Adipocyte (in vitro differentiated cells): ENCODE data around the gene MRPL11.
"Not testable (repeated sequence)": the region's sequence is repeated elsewhere in the genome, so short reads cannot be mapped to it uniquely, and the experiment has no call there.

Experiments
- DNase-seq: peaks from one replicate; pipeline ENCODE4 v3.0.0-alpha.2; 2015; ENCODE audit warnings: low read depth
- H3K27me3 ChIP-seq: replicated peaks from 2 replicates; pipeline ENCODE4 v1.7.0; 2013; ENCODE audit warnings: mild to moderate bottlenecking, low read length, moderate library complexity; ENCODE audit not compliant: control insufficient read depth, insufficient read depth
- H3K36me3 ChIP-seq: 2 replicates; pipeline ENCODE4 v1.7.0; 2013; ENCODE audit warnings: low read length, mild to moderate bottlenecking, moderate library complexity; ENCODE audit not compliant: control insufficient read depth, insufficient read depth, severe bottlenecking
- H3K4me1 ChIP-seq: 2 replicates; pipeline ENCODE4 v1.7.0; 2013; ENCODE audit warnings: mild to moderate bottlenecking, low read length, moderate library complexity; ENCODE audit not compliant: control insufficient read depth, insufficient read depth
- H3K4me3 ChIP-seq: 2 replicates; pipeline ENCODE4 v1.7.0; 2013; ENCODE audit warnings: mild to moderate bottlenecking, low read length, moderate library complexity
- H3K9ac ChIP-seq: 2 replicates; pipeline ENCODE4 v1.7.0; 2013; ENCODE audit warnings: mild to moderate bottlenecking, low read length, moderate library complexity
- H3K9me3 ChIP-seq: 2 replicates; pipeline ENCODE4 v1.7.0; 2013; ENCODE audit warnings: mild to moderate bottlenecking, low read length, moderate library complexity; ENCODE audit not compliant: control insufficient read depth

Gene MRPL11

DNA sequence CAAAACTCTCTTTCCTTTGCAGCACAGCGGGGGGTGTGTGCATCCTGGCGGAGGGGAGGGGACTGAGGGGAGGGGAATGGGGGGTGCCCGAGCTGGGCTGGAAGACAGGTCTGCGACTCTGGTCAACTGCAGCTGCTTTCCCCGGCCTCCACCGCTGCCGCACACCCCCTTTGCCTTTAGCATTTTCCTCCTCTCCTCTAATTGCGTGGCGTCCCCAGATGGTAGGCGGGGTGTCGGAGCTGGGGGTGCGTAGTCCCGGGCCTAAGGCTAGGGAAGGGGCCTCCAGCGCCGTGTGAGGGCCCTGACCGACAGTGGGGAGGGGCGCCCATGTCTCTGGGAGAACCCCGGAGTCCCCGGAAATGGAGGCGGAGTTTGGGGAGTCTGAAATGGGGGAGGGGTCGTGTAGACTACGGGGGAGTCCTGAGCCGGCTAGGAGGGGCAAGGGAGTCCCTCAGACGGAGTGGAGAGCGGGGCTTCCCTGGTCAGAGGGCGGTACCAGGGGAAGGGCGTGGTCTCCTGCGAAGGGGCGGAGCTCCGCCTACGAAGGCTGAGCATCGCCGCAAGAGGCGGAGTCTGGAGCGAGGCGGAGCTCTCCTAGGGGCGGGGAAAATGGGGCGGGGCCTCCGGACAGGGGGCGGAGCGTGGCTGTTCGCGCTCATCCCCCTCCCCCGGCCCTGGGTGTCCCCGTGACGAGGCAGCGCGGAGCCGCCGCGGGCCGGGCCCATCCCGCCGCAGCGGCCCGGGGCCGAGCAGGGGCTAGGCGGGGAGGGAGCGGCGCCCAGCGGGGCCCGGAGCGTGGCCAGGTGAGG is 27.8 kb upstream of the MRPL11 start, which contains the start of gene PELI3:
TSS of gene PELI3 (plus strand) at position 681 of the 809 bp plus-strand sequence. CDS start 1,224 bp downstream, outside the sequence.
- DNase-seq = peak; percentile 98
- H3K9me3 ChIP-seq = no peaks in the 10 kb centered on the region
- no peaks in the 10 kb centered on the region for H3K27me3 ChIP-seq
- H3K4me1 ChIP-seq = peaks cover 9% of the 10 kb centered on the region
- peak within 1 kb of the TSS; percentile 85 for H3K4me3 ChIP-seq
- H3K9ac ChIP-seq = peak within 1 kb of the TSS; percentile 84
- H3K36me3 ChIP-seq = no peaks in the 10 kb centered on the region

GRCh38 chr11:66465373-66466224 is 27.0 kb upstream of the MRPL11 start:
- Histone ChIP-seq H3K4me3 (peak overlapping the region; percentile 85), H3K9me3 (no peaks in the 10 kb centered on the region)

DNA sequence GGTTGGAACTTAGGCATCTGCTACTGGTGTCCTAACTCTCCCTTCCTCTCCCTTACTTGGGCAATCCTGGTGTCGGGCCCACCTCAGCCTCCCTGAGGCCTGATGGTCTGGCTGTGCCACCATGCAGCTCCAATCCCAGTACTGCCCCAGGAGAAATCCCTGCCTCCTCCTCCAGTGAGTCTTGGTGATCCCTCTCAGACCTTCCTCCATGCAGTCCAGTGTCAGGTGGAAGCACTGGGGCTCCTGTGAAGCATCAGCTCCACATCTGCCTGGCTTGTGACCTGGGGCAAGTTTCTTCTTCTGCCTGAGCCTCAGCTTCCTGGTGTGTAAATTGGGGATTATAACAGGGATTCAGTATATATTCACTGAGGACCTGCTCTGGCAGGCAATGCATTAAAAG is 26.3 kb upstream of the MRPL11 start:
- no peak overlapping the region for H3K4me3 ChIP-seq

More at GRCh38 chr11:66465373-66466224, 27.0 kb upstream of the MRPL11 start:
- Histone ChIP-seq H3K27me3 (no peaks in the 10 kb centered on the region), H3K36me3 (no peaks in the 10 kb centered on the region), H3K9ac (peak overlapping the region; percentile 84), H3K4me1 (peaks cover 9% of the 10 kb centered on the region)
- no peak for DNase-seq

GRCh38 chr11:66464116-66464515 is 25.5 kb upstream of the MRPL11 start:
- not testable (repeated sequence) for H3K27me3 ChIP-seq, H3K9ac ChIP-seq, DNase-seq, H3K36me3 ChIP-seq, H3K4me3 ChIP-seq, H3K9me3 ChIP-seq
- H3K4me1 ChIP-seq = peaks cover 12% of the 10 kb centered on the region

More for the DNA sequence above, 26.3 kb upstream of the MRPL11 start:
- no peaks in the 10 kb centered on the region for H3K9me3 ChIP-seq
- no peaks in the 10 kb centered on the region for H3K36me3 ChIP-seq
- no peaks in the 10 kb centered on the region for H3K27me3 ChIP-seq
- peaks cover 9% of the 10 kb centered on the region for H3K4me1 ChIP-seq
- no peak for DNase-seq
- H3K9ac ChIP-seq = no peak overlapping the region

GRCh38 chr11:66462911-66463310 is 24.3 kb upstream of the MRPL11 start:
- Histone ChIP-seq H3K9me3 (no peaks in the 10 kb centered on the region), H3K4me1 (peaks cover 16% of the 10 kb centered on the region), H3K9ac (no peak overlapping the region), H3K36me3 (no peaks in the 10 kb centered on the region), H3K27me3 (no peaks in the 10 kb centered on the region), H3K4me3 (no peak overlapping the region)
- no peak for DNase-seq

DNA sequence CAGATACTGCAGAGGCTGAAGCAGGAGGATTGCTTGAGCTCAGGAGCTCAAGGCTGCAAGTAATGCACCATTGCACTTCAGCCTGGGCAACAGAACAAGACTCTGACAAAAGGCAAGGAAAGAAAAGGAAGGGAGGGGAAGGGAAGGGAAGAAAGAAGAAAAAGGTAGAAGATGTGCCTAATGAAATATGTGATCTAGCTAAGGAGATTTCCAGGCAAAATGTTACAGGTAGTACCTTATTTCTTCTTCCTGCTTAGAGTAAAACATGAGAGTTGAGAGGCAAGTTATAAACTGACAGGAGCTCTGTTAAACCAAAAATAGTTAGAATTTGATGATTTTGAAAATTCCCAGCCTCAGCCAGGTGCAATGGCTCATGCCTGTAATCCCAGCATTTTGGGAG is 23.4 kb upstream of the MRPL11 start:
- Histone ChIP-seq H3K27me3 (no peaks in the 10 kb centered on the region), H3K4me1 (peaks cover 10% of the 10 kb centered on the region), H3K9ac (no peak overlapping the region), H3K36me3 (no peaks in the 10 kb centered on the region), H3K4me3 (no peak overlapping the region), H3K9me3 (no peaks in the 10 kb centered on the region)
- no peak for DNase-seq

DNA sequence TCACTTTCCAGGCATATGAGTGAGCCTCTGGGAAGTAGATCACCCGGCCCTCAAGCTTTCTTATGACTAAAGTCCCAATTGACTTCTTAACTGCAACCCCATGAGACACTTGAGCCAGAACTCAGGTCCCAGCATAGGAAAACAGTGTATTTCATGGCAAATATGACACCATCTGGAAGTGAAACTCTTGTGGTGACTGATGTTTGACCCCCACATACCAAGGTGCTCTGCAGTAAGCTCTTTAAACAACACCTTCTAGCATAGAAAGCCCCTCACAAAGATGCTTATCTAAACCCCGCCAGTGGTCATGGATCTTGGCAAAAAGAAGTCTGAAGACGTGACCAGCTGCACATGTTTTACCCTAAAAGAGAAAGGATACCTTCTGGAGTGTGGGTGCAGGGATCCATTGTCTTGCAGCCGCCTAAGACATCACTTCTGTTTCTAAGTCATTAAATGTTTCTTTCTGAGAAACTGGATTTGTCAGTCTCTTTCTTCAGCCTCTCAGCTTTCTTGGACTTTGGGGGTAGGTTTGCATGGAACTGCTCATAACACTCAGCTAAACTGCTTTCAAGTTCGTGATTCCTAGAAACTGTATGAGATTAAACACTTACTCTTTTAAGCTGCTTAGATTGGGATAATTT is 20.6 kb upstream of the MRPL11 start:
- H3K9ac ChIP-seq = no peak overlapping the region
- H3K36me3 ChIP-seq = no peaks in the 10 kb centered on the region
- peaks cover 3% of the 10 kb centered on the region for H3K27me3 ChIP-seq
- no peak overlapping the region for H3K4me3 ChIP-seq
- H3K4me1 ChIP-seq = peaks cover 10% of the 10 kb centered on the region
- no peak for DNase-seq
- no peaks in the 10 kb centered on the region for H3K9me3 ChIP-seq

GRCh38 chr11:66457826-66458225 is 19.2 kb upstream of the MRPL11 start:
- H3K36me3 ChIP-seq = no peaks in the 10 kb centered on the region
- H3K27me3 ChIP-seq = peaks cover 3% of the 10 kb centered on the region
- H3K4me3 ChIP-seq = no peak overlapping the region
- H3K9ac ChIP-seq = no peak overlapping the region
- H3K9me3 ChIP-seq = no peaks in the 10 kb centered on the region
- no peak for DNase-seq
- peaks cover 10% of the 10 kb centered on the region for H3K4me1 ChIP-seq

DNA sequence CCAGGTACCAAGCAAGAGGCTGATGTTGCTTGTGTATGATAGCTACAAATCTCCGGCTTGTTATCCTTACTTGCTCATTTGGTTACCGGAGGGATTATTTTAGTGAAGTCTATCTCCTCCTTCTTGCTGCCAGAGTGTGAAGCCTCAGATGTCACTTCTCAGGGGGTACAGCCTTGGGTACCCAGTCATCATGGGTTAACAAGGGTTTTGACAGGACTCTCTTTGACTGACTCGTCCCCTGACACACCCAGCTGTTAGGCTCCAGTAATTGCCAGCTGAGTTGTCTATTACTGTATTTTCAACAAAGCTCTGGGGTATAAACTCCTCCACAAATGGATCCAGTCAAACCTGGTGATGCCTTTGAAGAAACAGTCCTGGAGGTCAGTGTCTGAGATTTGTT is 16.2 kb upstream of the MRPL11 start:
- no peak overlapping the region for H3K9ac ChIP-seq
- H3K27me3 ChIP-seq = peaks cover 7% of the 10 kb centered on the region
- no peak for DNase-seq
- H3K9me3 ChIP-seq = no peaks in the 10 kb centered on the region
- H3K4me3 ChIP-seq = no peak overlapping the region
- no peaks in the 10 kb centered on the region for H3K36me3 ChIP-seq
- H3K4me1 ChIP-seq = peaks cover 10% of the 10 kb centered on the region

DNA sequence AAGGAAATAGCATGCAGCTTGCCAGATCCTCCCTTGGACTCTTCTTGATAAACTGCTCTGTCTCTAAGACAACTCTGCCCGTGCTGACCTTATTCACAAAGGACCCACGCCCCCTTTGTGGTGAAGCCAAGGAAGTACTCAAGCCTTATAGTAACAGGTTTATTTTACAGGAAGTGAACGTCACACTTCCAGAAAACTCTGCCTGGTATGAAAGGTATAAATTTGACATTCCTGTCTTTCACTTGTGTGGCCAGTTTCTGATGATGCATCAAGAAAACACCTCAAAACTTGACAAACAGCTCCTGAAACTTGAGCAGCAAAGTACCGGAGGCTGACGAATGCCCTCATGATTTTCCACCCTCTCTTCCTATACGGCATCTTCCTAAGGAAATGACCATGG is 15.6 kb upstream of the MRPL11 start:
- H3K4me3 ChIP-seq = no peak overlapping the region
- H3K27me3 ChIP-seq = peaks cover 10% of the 10 kb centered on the region

DNA sequence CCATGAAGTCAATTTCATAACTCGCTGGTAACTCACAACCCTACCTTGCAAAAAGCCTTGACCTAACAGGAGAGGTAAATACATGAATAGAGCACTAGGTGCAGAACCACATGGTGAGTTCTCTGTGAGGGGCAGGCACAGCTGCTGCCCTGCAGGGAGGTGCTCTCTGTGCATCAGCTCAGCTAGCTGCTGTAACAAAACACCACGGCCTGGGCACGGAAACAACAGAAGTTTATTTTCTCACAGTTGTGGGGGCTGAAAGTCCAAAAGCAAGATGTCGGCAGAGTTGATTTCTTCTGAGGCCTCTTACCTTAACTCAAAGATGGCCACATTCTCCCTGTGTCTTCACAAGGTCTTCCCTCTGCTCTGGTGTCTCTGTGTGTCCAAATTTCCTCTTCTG is 13.0 kb upstream of the MRPL11 start:
- no peak for DNase-seq
- no peak overlapping the region for H3K9ac ChIP-seq

More for the DNA sequence above, 15.6 kb upstream of the MRPL11 start:
- DNase-seq = no peak
- Histone ChIP-seq H3K9me3 (no peaks in the 10 kb centered on the region), H3K36me3 (no peaks in the 10 kb centered on the region), H3K4me1 (peaks cover 9% of the 10 kb centered on the region), H3K9ac (no peak overlapping the region)

More for the DNA sequence above, 13.0 kb upstream of the MRPL11 start:
- Histone ChIP-seq H3K36me3 (no peaks in the 10 kb centered on the region), H3K4me3 (no peak overlapping the region), H3K27me3 (peaks cover 10% of the 10 kb centered on the region), H3K9me3 (no peaks in the 10 kb centered on the region), H3K4me1 (no peaks in the 10 kb centered on the region)
